OCI-LY3 (cell line): ENCODE measurements around the gene CWC25.

Experiments
- H2AFZ ChIP-seq: fragments of 200-600, 300-600 bp; shearing (Covaris generic); 2 replicates; pipeline ENCODE4 v1.6.0; 2014; ENCODE audit warnings: antibody characterized with exemption, low read depth, low read length
- H3K27ac ChIP-seq: fragments of 200-600, 300-600 bp; sonication (generic); 2 replicates; pipeline ENCODE4 v1.5.1; 2014; ENCODE audit warnings: mild to moderate bottlenecking, low read length, moderate library complexity, mixed read lengths
- H3K27me3 ChIP-seq: fragments of 200-600, 300-600 bp; sonication (generic); 2 replicates; pipeline ENCODE4 v1.6.1; 2014; ENCODE audit warnings: low read depth, low read length, mixed read lengths
- H3K36me3 ChIP-seq: fragments of 200-600, 300-600 bp; sonication (generic); replicated peaks from 2 replicates; pipeline ENCODE3; 2014; ENCODE audit warnings: low read depth, low read length, mixed read lengths
- H3K4me1 ChIP-seq: fragments of 300-600, 200-600 bp; sonication (generic); 2 replicates; pipeline ENCODE4 v1.6.1; 2014; ENCODE audit warnings: low read length, mixed read lengths
- H3K4me2 ChIP-seq: fragments of 200-600, 300-600 bp; sonication (generic); 2 replicates; pipeline ENCODE4 v1.6.1; 2014; ENCODE audit warnings: low read length, mixed read lengths
- H3K4me3 ChIP-seq: fragments of 300-600, 200-600 bp; sonication (generic); 2 replicates; pipeline ENCODE4 v1.5.1; 2014; ENCODE audit warnings: antibody characterized with exemption, mild to moderate bottlenecking, low read length, moderate library complexity
- H3K79me2 ChIP-seq: fragments of 300-600, 200-600 bp; shearing (Covaris generic); 2 replicates; pipeline ENCODE4 v1.6.1; 2014; ENCODE audit warnings: mild to moderate bottlenecking, low read length, mixed read lengths
- H3K9ac ChIP-seq: fragments of 300-600, 200-600 bp; shearing (Covaris generic); 2 replicates; pipeline ENCODE4 v1.6.0; 2014; ENCODE audit warnings: mild to moderate bottlenecking, low read length, moderate library complexity
- H3K9me3 ChIP-seq: fragments of 200-600, 300-600 bp; shearing (Covaris generic); 2 replicates; pipeline ENCODE4 v1.6.1; 2014; ENCODE audit warnings: low read length, mixed read lengths; ENCODE audit not compliant: insufficient read depth
- H4K20me1 ChIP-seq: fragments of 200-600, 300-600 bp; sonication (generic); 2 replicates; pipeline ENCODE4 v1.6.1; 2016; ENCODE audit warnings: low read length, mixed read lengths; ENCODE audit not compliant: insufficient read depth
- CTCF ChIP-seq: fragments of 200-600, 300-600 bp; sonication (generic); IDR thresholded peaks from 2 replicates; pipeline ENCODE4 v1.5.1; 2014; ENCODE audit warnings: antibody characterized with exemption, low read length, low read depth
- EZH2phosphoT487 ChIP-seq: fragments of 200-600 bp; shearing (Covaris generic); IDR thresholded peaks from 2 replicates; pipeline ENCODE4 v1.6.1; 2018; ENCODE audit warnings: antibody characterized with exemption, mixed run types, low read depth

CWC25 gene

GRCh38 chr17:38786372-38786771, 38.7 kb downstream of the CWC25 start:
- Histone ChIP-seq H3K4me3 (no peak overlapping the region), H3K36me3 (peaks cover 17% of the 10 kb centered on the region), H3K79me2 (no peaks in the 10 kb centered on the region; the same call in 1 of the 2 replicates), H3K9me3 (no peaks in the 10 kb centered on the region), H4K20me1 (no peaks in the 10 kb centered on the region; the same call in 1 of the 2 replicates), H3K27ac (no peak overlapping the region), H3K9ac (no peak overlapping the region), H2AFZ (no peak overlapping the region), H3K27me3 (no peaks in the 10 kb centered on the region), H3K4me1 (no peaks in the 10 kb centered on the region), H3K4me2 (no peak overlapping the region)
- TF ChIP-seq CTCF (no peak), EZH2phosphoT487 (no peak)

GRCh38 chr17:38783227-38783626, 41.9 kb downstream of the CWC25 start:
- peaks cover 29% of the 10 kb centered on the region for H3K36me3 ChIP-seq
- H3K9me3 ChIP-seq, result no peaks in the 10 kb centered on the region
- no peaks in the 10 kb centered on the region for H3K4me1 ChIP-seq
- H3K27me3 ChIP-seq, result no peaks in the 10 kb centered on the region
- H3K9ac ChIP-seq, result no peak overlapping the region
- no peak overlapping the region for H3K27ac ChIP-seq
- H4K20me1 ChIP-seq, result no peaks in the 10 kb centered on the region
- no peaks in the 10 kb centered on the region for H3K79me2 ChIP-seq
- no peak overlapping the region for H3K4me2 ChIP-seq
- no peak overlapping the region for H2AFZ ChIP-seq
- no peak overlapping the region for H3K4me3 ChIP-seq
- TF ChIP-seq CTCF (no peak), EZH2phosphoT487 (no peak)

- Histone ChIP-seq H3K4me1 (no peaks in the 10 kb centered on the region), H4K20me1 (no peaks in the 10 kb centered on the region), H3K79me2 (no peaks in the 10 kb centered on the region), H3K36me3 (peaks cover 27% of the 10 kb centered on the region), H3K4me2 (no peak overlapping the region), H3K9ac (no peak overlapping the region), H3K27me3 (no peaks in the 10 kb centered on the region), H3K4me3 (no peak overlapping the region), H2AFZ (no peak overlapping the region), H3K27ac (no peak overlapping the region), H3K9me3 (no peaks in the 10 kb centered on the region)
- TF ChIP-seq CTCF (no peak), EZH2phosphoT487 (no peak)
Observed at GRCh38 chr17:38779965-38780752, 45.0 kb downstream of the CWC25 start.

GRCh38 chr17:38777641-38778250, 47.4 kb downstream of the CWC25 start:
- no peaks in the 10 kb centered on the region for H3K27me3 ChIP-seq
- no peaks in the 10 kb centered on the region for H4K20me1 ChIP-seq
- peaks cover 37% of the 10 kb centered on the region for H3K36me3 ChIP-seq
- TF ChIP-seq EZH2phosphoT487 (no peak), CTCF (no peak)
- H3K4me2 ChIP-seq, result no peak overlapping the region
- no peak overlapping the region for H3K9ac ChIP-seq
- H2AFZ ChIP-seq, result no peak overlapping the region
- H3K4me1 ChIP-seq, result no peaks in the 10 kb centered on the region
- no peak overlapping the region for H3K4me3 ChIP-seq
- no peaks in the 10 kb centered on the region for H3K79me2 ChIP-seq
- no peak overlapping the region for H3K27ac ChIP-seq
- H3K9me3 ChIP-seq, result no peaks in the 10 kb centered on the region
